ENCODE data around the gene ZNF649. TPM values are rescaled to one million over a fixed set of nuclear protein-coding genes. Genes with fewer than 3 reads are reported as not detected.
"Not testable (repeated sequence)": the region's sequence is repeated elsewhere in the genome, so short reads cannot be mapped to it uniquely, and the experiment has no call there.

The ZNF649 gene
- total and polyA plus RNA-seq, 7 donors, result 2.3 to 14.6 (median 10.5) TPM

DNA sequence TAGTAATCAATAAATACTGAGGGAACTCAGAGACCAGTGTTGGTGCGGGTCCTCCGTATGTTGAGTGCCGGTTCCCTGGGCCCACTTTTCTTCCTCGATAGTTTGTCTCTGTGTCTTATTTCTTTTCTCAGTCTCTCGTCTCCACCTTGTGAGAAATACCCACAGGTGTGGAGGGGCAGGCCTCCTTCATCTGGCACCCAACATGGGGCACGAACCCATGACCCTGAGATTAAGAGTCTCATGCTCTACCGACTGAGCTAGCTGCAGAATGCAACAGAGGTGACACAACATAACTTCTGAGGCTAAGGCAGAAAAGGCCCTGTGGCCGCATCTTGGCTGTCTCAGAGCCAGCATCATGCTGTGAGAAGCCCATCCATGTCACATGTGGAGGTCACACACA lies 17.1 kb upstream of the ZNF649 start:
- 93 to 95% methylated on average over 8 of the region's 8 CpGs for WGBS, 2 donors
- TF ChIP-seq POLR2A (IDR thresholded peaks at IDR 0.05) (no peak), POLR2AphosphoS5 (IDR thresholded peaks at IDR 0.05) (no peak), EP300 (IDR thresholded peaks at IDR 0.05) (no peak)
- TF ChIP-seq, protein P1, sequence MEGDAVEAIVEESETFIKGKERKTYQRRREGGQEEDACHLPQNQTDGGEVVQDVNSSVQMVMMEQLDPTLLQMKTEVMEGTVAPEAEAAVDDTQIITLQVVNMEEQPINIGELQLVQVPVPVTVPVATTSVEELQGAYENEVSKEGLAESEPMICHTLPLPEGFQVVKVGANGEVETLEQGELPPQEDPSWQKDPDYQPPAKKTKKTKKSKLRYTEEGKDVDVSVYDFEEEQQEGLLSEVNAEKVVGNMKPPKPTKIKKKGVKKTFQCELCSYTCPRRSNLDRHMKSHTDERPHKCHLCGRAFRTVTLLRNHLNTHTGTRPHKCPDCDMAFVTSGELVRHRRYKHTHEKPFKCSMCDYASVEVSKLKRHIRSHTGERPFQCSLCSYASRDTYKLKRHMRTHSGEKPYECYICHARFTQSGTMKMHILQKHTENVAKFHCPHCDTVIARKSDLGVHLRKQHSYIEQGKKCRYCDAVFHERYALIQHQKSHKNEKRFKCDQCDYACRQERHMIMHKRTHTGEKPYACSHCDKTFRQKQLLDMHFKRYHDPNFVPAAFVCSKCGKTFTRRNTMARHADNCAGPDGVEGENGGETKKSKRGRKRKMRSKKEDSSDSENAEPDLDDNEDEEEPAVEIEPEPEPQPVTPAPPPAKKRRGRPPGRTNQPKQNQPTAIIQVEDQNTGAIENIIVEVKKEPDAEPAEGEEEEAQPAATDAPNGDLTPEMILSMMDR (IDR thresholded peaks at IDR 0.05), result no peak
- no peaks in the 10 kb centered on the region for H3K36me3 ChIP-seq
- no peak overlapping the region for H3K4me3 ChIP-seq
- intact Hi-C loops (cut with DNase I), result no loop called here
- no peak overlapping the region for H3K27ac ChIP-seq
- DNase-seq, result no peak
- peaks cover 23 to 62% (median 36%) of the 10 kb centered on the region in 4 donors for H3K9me3 ChIP-seq
- H3K27me3 ChIP-seq, result no peaks in the 10 kb centered on the region
- H3K4me1 ChIP-seq, result peaks cover 0 to 4% (median 2%) of the 10 kb centered on the region in 4 donors

DNA sequence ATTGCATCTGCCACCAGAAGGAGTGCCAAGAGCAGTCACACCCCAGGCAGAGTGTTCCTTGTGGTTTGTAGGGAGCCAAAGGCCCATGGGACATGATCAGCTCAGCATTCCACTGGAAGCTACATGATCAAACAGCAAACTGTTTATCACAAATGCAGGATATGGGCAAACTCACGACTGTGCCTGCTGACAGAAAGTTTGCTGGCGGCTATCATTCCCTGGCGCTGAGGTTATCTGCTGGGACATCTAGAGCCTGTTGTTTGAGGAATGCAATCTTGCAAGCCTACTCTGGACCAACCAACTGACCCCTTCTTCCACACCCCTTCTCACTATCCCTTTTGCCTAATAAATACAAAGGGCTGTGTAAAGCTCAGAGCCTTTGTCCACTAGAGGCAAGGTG lies 14.8 kb upstream of the ZNF649 start:
- 88 to 94% methylated on average over 3 of the region's 3 CpGs for WGBS, 2 donors
- Histone ChIP-seq H3K36me3 (no peaks in the 10 kb centered on the region), H3K27ac (no peak overlapping the region), H3K4me3 (no peak overlapping the region), H3K4me1 (no peaks in the 10 kb centered on the region), H3K27me3 (no peaks in the 10 kb centered on the region), H3K9me3 (peaks cover 23 to 73% (median 55%) of the 10 kb centered on the region in 4 donors)
- no peak for DNase-seq
- TF ChIP-seq POLR2AphosphoS5 (IDR thresholded peaks at IDR 0.05), result no peak
- no peak for TF ChIP-seq POLR2A (IDR thresholded peaks at IDR 0.05)
- no peak for TF ChIP-seq EP300 (IDR thresholded peaks at IDR 0.05)
- TF ChIP-seq, protein P1 (IDR thresholded peaks at IDR 0.05), result no peak
- intact Hi-C loops (cut with DNase I), result no loop called here

- no peak for DNase-seq
- WGBS, 2 donors, result 93 to 98% methylated on average over 1 of the region's 1 CpG
- no peak overlapping the region for H3K27ac ChIP-seq
- H3K9me3 ChIP-seq, result peaks cover 5 to 60% (median 44%) of the 10 kb centered on the region in 4 donors
- no peaks in the 10 kb centered on the region for H3K36me3 ChIP-seq
- TF ChIP-seq, protein P1 (IDR thresholded peaks at IDR 0.05), result no peak
- TF ChIP-seq POLR2AphosphoS5 (IDR thresholded peaks at IDR 0.05) (no peak), EP300 (IDR thresholded peaks at IDR 0.05) (no peak), POLR2A (IDR thresholded peaks at IDR 0.05) (no peak)
- intact Hi-C loops (cut with DNase I), result no loop called here
- no peaks in the 10 kb centered on the region for H3K4me1 ChIP-seq
- H3K27me3 ChIP-seq, result no peaks in the 10 kb centered on the region
- no peak overlapping the region for H3K4me3 ChIP-seq
These were observed 11.3 kb upstream of the ZNF649 start for GRCh38 chr19:51916167-51916566.

- Histone ChIP-seq H3K27me3 (no peaks in the 10 kb centered on the region), H3K4me3 (no peak overlapping the region), H3K36me3 (no peaks in the 10 kb centered on the region), H3K4me1 (no peaks in the 10 kb centered on the region), H3K9me3 (peaks cover 2 to 52% (median 38%) of the 10 kb centered on the region in 4 donors), H3K27ac (no peak overlapping the region)
- no peak for DNase-seq
- intact Hi-C loops (cut with DNase I), result no loop called here
- TF ChIP-seq, protein P1 (IDR thresholded peaks at IDR 0.05), result no peak
- TF ChIP-seq POLR2A (IDR thresholded peaks at IDR 0.05), result no peak
- TF ChIP-seq POLR2AphosphoS5 (IDR thresholded peaks at IDR 0.05), result no peak
- no peak for TF ChIP-seq EP300 (IDR thresholded peaks at IDR 0.05)
- 74 to 81% methylated on average over 5 of the region's 5 CpGs for WGBS, 2 donors
These were observed 10.6 kb upstream of the ZNF649 start for GRCh38 chr19:51915324-51915867.

DNA sequence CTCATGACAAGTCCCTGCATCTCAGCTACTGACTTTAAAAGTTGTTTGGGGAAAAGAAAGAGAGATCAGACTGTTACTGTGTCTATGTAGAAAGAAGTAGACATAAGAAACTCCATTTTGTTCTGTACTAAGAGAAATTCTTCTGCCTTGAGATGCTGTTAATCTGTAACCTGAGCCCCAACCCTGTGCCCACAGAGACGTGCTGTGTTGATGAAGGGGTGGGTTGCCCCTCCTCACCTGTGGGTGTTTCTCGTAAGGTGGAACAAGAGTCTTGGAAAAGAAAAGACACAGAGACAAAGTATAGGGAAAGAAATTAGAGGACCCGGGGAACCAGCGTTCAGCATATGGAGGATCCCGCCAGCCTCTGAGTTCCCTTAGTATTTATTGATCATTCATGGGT lies 3.2 kb upstream of the ZNF649 start:
- H3K36me3 ChIP-seq; intact Hi-C loops (cut with DNase I); H3K4me3 ChIP-seq; H3K27ac ChIP-seq; DNase-seq: not testable (repeated sequence)
- Histone ChIP-seq H3K9me3 (peaks cover 0 to 18% (median 0%) of the 10 kb centered on the region in 4 donors), H3K4me1 (peaks cover 0 to 13% (median 10%) of the 10 kb centered on the region in 4 donors), H3K27me3 (peaks cover 0 to 23% (median 0%) of the 10 kb centered on the region in 3 donors)
- 39 to 53% methylated on average over 5 of the region's 5 CpGs for WGBS, 2 donors

DNA sequence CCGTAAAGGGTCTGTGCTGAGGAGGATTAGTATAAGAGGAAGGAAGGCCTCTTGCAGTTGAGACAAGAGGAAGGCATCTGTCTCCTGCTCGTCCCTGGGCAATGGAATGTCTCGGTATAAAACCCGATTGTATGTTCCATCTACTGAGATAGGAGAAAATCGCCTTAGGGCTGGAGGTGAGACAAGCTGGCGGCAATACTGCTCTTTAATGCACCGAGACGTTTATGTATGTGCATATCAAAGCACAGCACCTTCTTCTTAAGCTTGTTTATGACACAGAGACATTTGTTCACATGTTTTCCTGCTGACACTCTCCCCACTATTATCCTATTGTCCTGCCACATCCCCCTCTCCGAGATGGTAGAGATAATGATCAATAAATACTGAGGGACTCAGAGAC lies 1.3 kb upstream of the ZNF649 start:
- WGBS, 2 donors, result 52 to 73% methylated on average over 9 of the region's 9 CpGs
- DNase-seq; H3K4me3 ChIP-seq; H3K36me3 ChIP-seq; H3K27ac ChIP-seq; intact Hi-C loops (cut with DNase I): not testable (repeated sequence)
- Histone ChIP-seq H3K27me3 (peaks cover 0 to 23% (median 0%) of the 10 kb centered on the region in 3 donors), H3K9me3 (peaks cover 0 to 23% (median 2%) of the 10 kb centered on the region in 4 donors), H3K4me1 (peaks cover 0 to 15% (median 12%) of the 10 kb centered on the region in 4 donors)

GRCh38 chr19:51905639-51906038 lies 822 bp upstream of the ZNF649 start:
- H3K36me3 ChIP-seq, H3K27ac ChIP-seq, H3K4me3 ChIP-seq, DNase-seq: not testable (repeated sequence)
- Histone ChIP-seq H3K27me3 (peaks cover 0 to 23% (median 0%) of the 10 kb centered on the region in 3 donors), H3K4me1 (peaks cover 0 to 15% (median 12%) of the 10 kb centered on the region in 4 donors), H3K9me3 (peaks cover 0 to 25% (median 2%) of the 10 kb centered on the region in 4 donors)
- intact Hi-C loops (cut with DNase I), result loop anchor here (2.0 kb wide), 1 partner anchor 17 kb away; no protein-coding TSS in a partner anchor
- WGBS, 2 donors, result 69 to 78% methylated on average over 3 of the region's 3 CpGs
